IMR-90 (cell line): ENCODE measurements around the gene VEGFA.

ENCODE experiments used
- CEBPB ChIP-seq: IDR thresholded peaks from 2 replicates; pipeline ENCODE4 v1.6.1; 2012; ENCODE audit warnings: low read depth, low read length, improper control_type of control experiment
- POLR2A ChIP-seq: IDR thresholded peaks from 2 replicates; pipeline ENCODE4 v1.6.1; 2012; ENCODE audit warnings: mild to moderate bottlenecking, low read depth, low read length
- RAD21 ChIP-seq: IDR thresholded peaks from 2 replicates; pipeline ENCODE4 v1.6.1; 2012; ENCODE audit warnings: low read length, improper control_type of control experiment
- TF ChIP-seq, protein P1 (sequence below): conservative IDR thresholded peaks from 2 replicates; pipeline ENCODE4 v1.5.1; 2012; ENCODE audit warnings: mild to moderate bottlenecking, low read depth, low read length, improper control_type of control experiment
- TF ChIP-seq, protein P2 (sequence below): fragments of 150-350 bp; IDR thresholded peaks from 2 replicates; pipeline ENCODE4 v1.6.1; 2016; ENCODE audit warnings: low read depth, mild to moderate bottlenecking, low read length, moderate library complexity, borderline replicate concordance

DNA sequence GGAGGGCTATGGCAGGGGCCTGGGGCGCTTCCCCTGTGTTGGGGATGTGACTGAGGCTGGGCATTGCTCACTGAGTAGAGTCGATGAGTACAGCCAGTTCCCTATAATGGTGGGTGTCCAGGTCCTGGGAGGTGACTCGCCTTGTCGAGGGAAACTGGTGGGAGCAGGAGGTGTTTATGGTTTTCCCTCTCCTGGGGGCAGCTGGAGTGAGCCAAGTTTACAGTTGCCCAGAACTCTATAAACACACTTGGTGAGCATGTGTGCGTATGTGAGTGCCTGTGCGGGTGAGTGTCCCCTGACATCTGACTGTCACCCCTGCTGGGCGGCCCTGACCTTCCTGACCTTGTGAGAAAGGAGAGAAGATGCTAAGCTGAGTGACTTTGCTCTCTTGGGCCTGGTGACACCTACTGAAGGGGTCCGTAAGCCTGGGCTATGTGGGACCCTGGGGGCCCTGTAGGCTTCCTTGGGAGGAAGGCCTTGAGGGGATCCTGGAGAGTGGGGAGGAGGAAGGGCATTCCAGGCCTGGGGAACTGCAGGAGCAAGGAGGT is 65.9 kb downstream of the VEGFA start:
- TF ChIP-seq, protein P1, sequence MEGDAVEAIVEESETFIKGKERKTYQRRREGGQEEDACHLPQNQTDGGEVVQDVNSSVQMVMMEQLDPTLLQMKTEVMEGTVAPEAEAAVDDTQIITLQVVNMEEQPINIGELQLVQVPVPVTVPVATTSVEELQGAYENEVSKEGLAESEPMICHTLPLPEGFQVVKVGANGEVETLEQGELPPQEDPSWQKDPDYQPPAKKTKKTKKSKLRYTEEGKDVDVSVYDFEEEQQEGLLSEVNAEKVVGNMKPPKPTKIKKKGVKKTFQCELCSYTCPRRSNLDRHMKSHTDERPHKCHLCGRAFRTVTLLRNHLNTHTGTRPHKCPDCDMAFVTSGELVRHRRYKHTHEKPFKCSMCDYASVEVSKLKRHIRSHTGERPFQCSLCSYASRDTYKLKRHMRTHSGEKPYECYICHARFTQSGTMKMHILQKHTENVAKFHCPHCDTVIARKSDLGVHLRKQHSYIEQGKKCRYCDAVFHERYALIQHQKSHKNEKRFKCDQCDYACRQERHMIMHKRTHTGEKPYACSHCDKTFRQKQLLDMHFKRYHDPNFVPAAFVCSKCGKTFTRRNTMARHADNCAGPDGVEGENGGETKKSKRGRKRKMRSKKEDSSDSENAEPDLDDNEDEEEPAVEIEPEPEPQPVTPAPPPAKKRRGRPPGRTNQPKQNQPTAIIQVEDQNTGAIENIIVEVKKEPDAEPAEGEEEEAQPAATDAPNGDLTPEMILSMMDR: no peak
- TF ChIP-seq POLR2A (no peak), RAD21 (no peak), CEBPB (no peak)
- TF ChIP-seq, protein P2, sequence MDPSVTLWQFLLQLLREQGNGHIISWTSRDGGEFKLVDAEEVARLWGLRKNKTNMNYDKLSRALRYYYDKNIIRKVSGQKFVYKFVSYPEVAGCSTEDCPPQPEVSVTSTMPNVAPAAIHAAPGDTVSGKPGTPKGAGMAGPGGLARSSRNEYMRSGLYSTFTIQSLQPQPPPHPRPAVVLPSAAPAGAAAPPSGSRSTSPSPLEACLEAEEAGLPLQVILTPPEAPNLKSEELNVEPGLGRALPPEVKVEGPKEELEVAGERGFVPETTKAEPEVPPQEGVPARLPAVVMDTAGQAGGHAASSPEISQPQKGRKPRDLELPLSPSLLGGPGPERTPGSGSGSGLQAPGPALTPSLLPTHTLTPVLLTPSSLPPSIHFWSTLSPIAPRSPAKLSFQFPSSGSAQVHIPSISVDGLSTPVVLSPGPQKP: no peak
